Smooth muscle cell (in vitro differentiated cells): ENCODE measurements around the gene COL1A2. TPM values are rescaled to one million over a fixed set of nuclear protein-coding genes. Genes with fewer than 3 reads are reported as not detected.

Source experiments
- DNase-seq: peaks from one replicate; lab custom pipeline; 2025; ENCODE audit not compliant: unreplicated experiment; lab: John Stamatoyannopoulos, UW
- H2AFZ ChIP-seq: fragments of 200-600 bp; sonication (generic); 2 replicates; pipeline ENCODE4 v1.6.0; 2016; ENCODE audit warnings: antibody characterized with exemption, low read depth, mild to moderate bottlenecking
- H3F3A ChIP-seq: fragments of 200-600 bp; sonication (generic); 2 replicates; pipeline ENCODE4 v1.6.0; 2017; ENCODE audit warnings: antibody characterized with exemption, low read depth
- H3K27ac ChIP-seq: fragments of 200-600 bp; sonication (generic); 2 replicates; pipeline ENCODE4 v1.5.1; 2016; ENCODE audit warnings: low read depth, mild to moderate bottlenecking
- H3K27me3 ChIP-seq: fragments of 200-600 bp; sonication (generic); 2 replicates; pipeline ENCODE4 v1.6.1; 2016; ENCODE audit warnings: low read depth, mild to moderate bottlenecking
- H3K36me3 ChIP-seq: fragments of 200-600 bp; sonication (generic); 2 replicates; pipeline ENCODE4 v1.5.1; 2016; ENCODE audit warnings: low read depth
- H3K4me1 ChIP-seq: fragments of 200-600 bp; sonication (generic); 2 replicates; pipeline ENCODE4 v1.5.1; 2016; ENCODE audit warnings: low read depth
- H3K4me2 ChIP-seq: fragments of 200-600 bp; sonication (generic); 2 replicates; pipeline ENCODE4 v1.6.0; 2016; ENCODE audit warnings: mild to moderate bottlenecking
- H3K4me3 ChIP-seq: fragments of 200-600 bp; sonication (generic); 2 replicates; pipeline ENCODE4 v1.5.1; 2016; ENCODE audit warnings: mild to moderate bottlenecking
- H3K79me2 ChIP-seq: fragments of 200-600 bp; sonication (generic); 2 replicates; pipeline ENCODE4 v1.6.0; 2016; ENCODE audit warnings: low read depth, mild to moderate bottlenecking
- H3K9ac ChIP-seq: fragments of 200-600 bp; sonication (generic); 2 replicates; pipeline ENCODE4 v1.6.0; 2016; ENCODE audit warnings: low read depth
- H3K9me3 ChIP-seq: fragments of 200-600 bp; sonication (generic); replicated peaks from 2 replicates; pipeline ENCODE4 v1.5.1; 2016; ENCODE audit warnings: low read depth
- H4K20me1 ChIP-seq: fragments of 200-600 bp; sonication (generic); 2 replicates; pipeline ENCODE4 v1.6.0; 2016; ENCODE audit warnings: low read depth
- WGBS: methylation state at CpG from one replicate; pipeline ENCODE4 v1.1.7; 2016; ENCODE audit warnings: low lambda C conversion rate; 5-methylcytosine and 5-hydroxymethylcytosine counted together
- polyA plus RNA-seq: library from polyadenylated mRNA; unstranded; fragments of >200 nt; fragmentation: Nextera tagmentation; extraction: Ambion mirVana; gene quantifications from 2 replicates; pipeline ENCODE4 v1.2.1, GENCODE V29; 2016
- total RNA-seq: library from RNA; depleted of rRNA; stranded (reverse); fragments of >200 nt; gene quantifications from 2 replicates; pipeline ENCODE4 v1.2.3, GENCODE V29; 2014
- TF ChIP-seq, protein P1 (sequence below): fragments of 200-600 bp; sonication (generic); IDR thresholded peaks from 2 replicates; pipeline ENCODE4 v1.5.1; 2017; ENCODE audit warnings: borderline replicate concordance, mild to moderate bottlenecking, antibody characterized with exemption; ENCODE audit not compliant: insufficient read depth, poor library complexity, severe bottlenecking

Gene COL1A2
- total and polyA plus RNA-seq, 2 experiments from 2014 or later: 4,221 to 10,006 TPM

DNA sequence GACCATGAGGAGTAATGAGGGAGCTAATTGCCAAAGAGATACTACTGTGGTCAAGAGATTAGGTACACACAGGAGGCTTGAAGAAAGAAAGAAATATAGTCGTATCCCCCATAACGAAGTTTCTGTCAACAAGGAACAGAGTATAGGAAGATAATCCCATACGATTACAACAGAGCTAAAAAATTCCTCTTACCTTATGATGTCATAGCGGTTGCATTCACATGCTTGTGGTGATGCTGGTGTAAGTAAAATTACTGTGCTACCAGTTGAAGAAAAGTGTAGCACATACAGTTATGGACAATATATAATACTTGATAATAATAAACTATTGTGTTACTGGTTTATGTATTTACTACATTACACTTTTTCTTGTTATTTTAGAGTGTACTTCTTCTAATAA is 63.3 kb downstream of the COL1A2 start:
- H3K27me3 ChIP-seq: no peaks in the 10 kb centered on the region
- H3K79me2 ChIP-seq: no peaks in the 10 kb centered on the region
- TF ChIP-seq, protein P1, sequence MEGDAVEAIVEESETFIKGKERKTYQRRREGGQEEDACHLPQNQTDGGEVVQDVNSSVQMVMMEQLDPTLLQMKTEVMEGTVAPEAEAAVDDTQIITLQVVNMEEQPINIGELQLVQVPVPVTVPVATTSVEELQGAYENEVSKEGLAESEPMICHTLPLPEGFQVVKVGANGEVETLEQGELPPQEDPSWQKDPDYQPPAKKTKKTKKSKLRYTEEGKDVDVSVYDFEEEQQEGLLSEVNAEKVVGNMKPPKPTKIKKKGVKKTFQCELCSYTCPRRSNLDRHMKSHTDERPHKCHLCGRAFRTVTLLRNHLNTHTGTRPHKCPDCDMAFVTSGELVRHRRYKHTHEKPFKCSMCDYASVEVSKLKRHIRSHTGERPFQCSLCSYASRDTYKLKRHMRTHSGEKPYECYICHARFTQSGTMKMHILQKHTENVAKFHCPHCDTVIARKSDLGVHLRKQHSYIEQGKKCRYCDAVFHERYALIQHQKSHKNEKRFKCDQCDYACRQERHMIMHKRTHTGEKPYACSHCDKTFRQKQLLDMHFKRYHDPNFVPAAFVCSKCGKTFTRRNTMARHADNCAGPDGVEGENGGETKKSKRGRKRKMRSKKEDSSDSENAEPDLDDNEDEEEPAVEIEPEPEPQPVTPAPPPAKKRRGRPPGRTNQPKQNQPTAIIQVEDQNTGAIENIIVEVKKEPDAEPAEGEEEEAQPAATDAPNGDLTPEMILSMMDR: no peak
- no peak for DNase-seq
- no peak overlapping the region for H2AFZ ChIP-seq
- no peak overlapping the region for H3K9ac ChIP-seq
- no peaks in the 10 kb centered on the region for H3K36me3 ChIP-seq
- no peak overlapping the region for H3K27ac ChIP-seq
- 94% methylated on average over 4 of the region's 4 CpGs for WGBS
- no peaks in the 10 kb centered on the region for H4K20me1 ChIP-seq
- H3K4me2 ChIP-seq: no peak overlapping the region
- no peaks in the 10 kb centered on the region for H3K4me1 ChIP-seq
- no peaks in the 10 kb centered on the region for H3F3A ChIP-seq
- no peaks in the 10 kb centered on the region for H3K9me3 ChIP-seq
- no peak overlapping the region for H3K4me3 ChIP-seq

DNA sequence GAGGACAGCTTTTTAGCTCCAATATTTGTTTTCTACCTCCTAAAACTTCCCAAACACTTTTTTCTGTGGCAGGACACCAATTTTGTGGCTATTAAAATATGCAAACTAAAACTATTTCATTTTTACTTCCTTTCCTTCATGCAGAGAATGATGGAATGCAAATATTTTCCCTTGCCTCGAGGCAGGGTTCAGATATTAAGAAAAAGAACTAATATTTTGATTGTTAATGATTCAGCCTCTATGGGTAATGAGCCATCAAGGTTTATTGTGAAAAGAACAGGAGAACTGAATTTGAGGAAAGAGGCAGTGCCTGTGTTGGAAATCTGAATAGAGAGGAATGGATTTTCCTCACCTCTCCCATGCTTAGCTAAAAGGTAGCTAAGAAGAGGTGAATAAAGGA is 71.8 kb downstream of the COL1A2 start:
- 94% methylated on average over 1 of the region's 1 CpG for WGBS
- peaks cover 4% of the 10 kb centered on the region for H3K36me3 ChIP-seq
- DNase-seq: no peak

DNA sequence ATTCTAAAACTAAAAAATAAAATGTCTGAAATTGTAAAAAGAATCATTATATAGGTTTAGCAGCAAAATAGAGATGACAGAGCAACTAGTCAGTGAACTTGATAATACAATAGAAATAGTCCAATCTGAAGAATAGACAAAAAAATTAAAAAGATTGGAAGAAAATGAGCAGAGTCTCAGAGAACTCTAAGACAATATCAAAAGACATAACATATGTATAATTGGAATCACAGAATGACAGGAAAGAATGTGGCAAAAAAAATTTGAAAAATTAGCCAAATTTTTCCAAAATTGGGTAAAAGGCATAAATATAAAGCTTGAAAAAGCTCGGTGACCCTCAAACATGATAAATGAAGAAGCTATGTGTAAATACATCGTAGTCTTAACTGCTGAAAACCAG is 76.9 kb downstream of the COL1A2 start:
- Histone ChIP-seq H4K20me1 (no peaks in the 10 kb centered on the region), H3K27me3 (peaks cover 8% of the 10 kb centered on the region), H2AFZ (no peak overlapping the region), H3K9ac (no peak overlapping the region), H3K4me1 (no peaks in the 10 kb centered on the region), H3K36me3 (peaks cover 4% of the 10 kb centered on the region), H3F3A (no peaks in the 10 kb centered on the region), H3K27ac (no peak overlapping the region), H3K4me3 (no peak overlapping the region), H3K4me2 (no peak overlapping the region), H3K9me3 (peaks cover 9% of the 10 kb centered on the region), H3K79me2 (no peaks in the 10 kb centered on the region)
- TF ChIP-seq, protein P1: no peak
- 83% methylated on average over 2 of the region's 2 CpGs for WGBS
- no peak for DNase-seq

More for the DNA sequence above, 71.8 kb downstream of the COL1A2 start:
- no peaks in the 10 kb centered on the region for H4K20me1 ChIP-seq
- no peak overlapping the region for H2AFZ ChIP-seq
- no peak overlapping the region for H3K4me2 ChIP-seq
- H3F3A ChIP-seq: no peaks in the 10 kb centered on the region
- H3K9ac ChIP-seq: no peak overlapping the region
- TF ChIP-seq, protein P1: no peak
- H3K79me2 ChIP-seq: no peaks in the 10 kb centered on the region
- no peaks in the 10 kb centered on the region for H3K4me1 ChIP-seq
- H3K27me3 ChIP-seq: no peaks in the 10 kb centered on the region
- H3K4me3 ChIP-seq: no peak overlapping the region
- H3K27ac ChIP-seq: no peak overlapping the region
- H3K9me3 ChIP-seq: no peaks in the 10 kb centered on the region

DNA sequence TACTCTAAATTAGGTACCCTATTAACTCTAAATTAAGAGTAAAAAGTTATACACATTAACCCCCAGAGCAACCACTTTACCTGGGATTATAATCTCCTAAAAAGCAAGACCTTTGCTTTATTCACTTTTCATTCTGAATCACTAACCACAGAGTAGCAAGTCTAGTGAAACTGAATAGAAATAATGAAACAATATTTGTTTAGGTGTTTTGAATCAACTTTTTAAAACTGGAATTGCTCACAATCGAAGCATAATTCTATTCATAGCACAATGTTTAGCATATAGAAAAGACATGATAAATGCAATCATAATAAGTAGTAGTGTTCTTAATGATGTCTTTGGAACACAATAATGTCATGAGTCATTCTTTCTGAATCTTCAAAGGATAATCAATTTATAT is 77.9 kb downstream of the COL1A2 start:
- 95% methylated on average over 1 of the region's 1 CpG for WGBS
- DNase-seq: no peak
- Histone ChIP-seq H2AFZ (no peak overlapping the region), H3K9me3 (peaks cover 9% of the 10 kb centered on the region), H3K9ac (no peak overlapping the region), H3K4me1 (no peaks in the 10 kb centered on the region), H3K4me3 (no peak overlapping the region), H3K4me2 (no peak overlapping the region), H3F3A (no peaks in the 10 kb centered on the region), H3K27me3 (peaks cover 8% of the 10 kb centered on the region), H3K79me2 (no peaks in the 10 kb centered on the region), H3K36me3 (peaks cover 4% of the 10 kb centered on the region), H3K27ac (no peak overlapping the region), H4K20me1 (no peaks in the 10 kb centered on the region)
- TF ChIP-seq, protein P1: no peak
